ENCODE measurements around the gene KANSL1.

- TF ChIP-seq, protein P1, sequence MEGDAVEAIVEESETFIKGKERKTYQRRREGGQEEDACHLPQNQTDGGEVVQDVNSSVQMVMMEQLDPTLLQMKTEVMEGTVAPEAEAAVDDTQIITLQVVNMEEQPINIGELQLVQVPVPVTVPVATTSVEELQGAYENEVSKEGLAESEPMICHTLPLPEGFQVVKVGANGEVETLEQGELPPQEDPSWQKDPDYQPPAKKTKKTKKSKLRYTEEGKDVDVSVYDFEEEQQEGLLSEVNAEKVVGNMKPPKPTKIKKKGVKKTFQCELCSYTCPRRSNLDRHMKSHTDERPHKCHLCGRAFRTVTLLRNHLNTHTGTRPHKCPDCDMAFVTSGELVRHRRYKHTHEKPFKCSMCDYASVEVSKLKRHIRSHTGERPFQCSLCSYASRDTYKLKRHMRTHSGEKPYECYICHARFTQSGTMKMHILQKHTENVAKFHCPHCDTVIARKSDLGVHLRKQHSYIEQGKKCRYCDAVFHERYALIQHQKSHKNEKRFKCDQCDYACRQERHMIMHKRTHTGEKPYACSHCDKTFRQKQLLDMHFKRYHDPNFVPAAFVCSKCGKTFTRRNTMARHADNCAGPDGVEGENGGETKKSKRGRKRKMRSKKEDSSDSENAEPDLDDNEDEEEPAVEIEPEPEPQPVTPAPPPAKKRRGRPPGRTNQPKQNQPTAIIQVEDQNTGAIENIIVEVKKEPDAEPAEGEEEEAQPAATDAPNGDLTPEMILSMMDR (conservative IDR thresholded peaks at IDR 0.05 in 1 of 2, IDR thresholded peaks at IDR 0.05 in 1 of 2; ENCODE audit: extremely low read depth in 1 of 2, insufficient read depth in 1 of 2, low read depth in 1 of 2, low read length in 2 of 2), result no peak
- no peak for TF ChIP-seq EZH2 (IDR thresholded peaks at IDR 0.05; ENCODE audit: borderline replicate concordance, low read length)
These were observed 199.1 kb downstream of the KANSL1 start for GRCh38 chr17:45993962-45994627.
